Measurements from ENCODE around the gene HOXD10.

The HOXD10 gene

DNA sequence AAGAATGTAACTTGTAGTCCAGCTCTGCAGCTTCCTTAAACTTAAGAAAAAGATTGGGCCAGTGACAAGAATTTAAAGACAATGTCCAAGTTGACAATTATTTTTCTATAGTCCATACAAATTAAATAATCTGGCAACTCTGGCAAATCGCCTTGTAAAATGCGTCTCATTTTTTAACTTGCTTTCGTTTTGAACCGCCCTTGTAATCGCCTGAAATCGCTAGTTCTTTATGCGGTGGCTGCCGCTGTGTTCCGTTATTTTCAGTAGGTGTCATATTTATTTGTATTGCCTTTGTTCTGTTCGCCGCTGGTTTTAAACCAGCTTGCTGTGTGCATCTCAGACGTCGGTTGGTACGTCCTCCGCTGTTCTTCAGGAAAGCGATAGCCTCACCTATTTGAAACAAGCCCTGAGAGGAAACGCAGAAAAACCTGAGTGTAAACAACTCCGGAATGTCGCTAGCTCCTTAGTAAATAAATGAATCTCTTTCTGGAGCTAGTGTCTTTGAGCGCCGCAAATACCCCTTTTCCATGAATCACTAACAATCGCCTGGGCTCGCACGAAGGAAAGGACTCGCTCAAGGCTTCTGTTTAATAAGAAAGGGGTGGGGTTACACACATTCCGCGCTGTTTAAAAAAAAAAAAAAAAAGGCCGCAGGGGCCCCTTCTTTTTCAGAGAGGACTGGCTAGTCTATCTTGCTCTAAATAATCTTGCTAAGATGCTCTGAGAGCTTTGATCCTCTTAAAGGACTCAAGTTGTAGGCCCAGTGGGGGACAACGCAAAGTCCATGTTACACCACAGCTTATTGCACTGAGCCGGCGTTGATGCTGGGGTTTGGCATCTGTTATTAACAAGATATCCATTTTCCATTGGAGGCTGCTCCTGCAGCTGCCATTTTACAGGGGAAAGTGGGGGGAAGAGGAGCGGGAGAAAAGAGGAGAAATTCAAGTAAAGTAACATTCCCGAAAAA is 15.9 kb downstream of the HOXD10 start:
- no peak overlapping the region for H3K4me3 ChIP-seq (ENCODE audit: low read length)
- TF ChIP-seq, protein P1, sequence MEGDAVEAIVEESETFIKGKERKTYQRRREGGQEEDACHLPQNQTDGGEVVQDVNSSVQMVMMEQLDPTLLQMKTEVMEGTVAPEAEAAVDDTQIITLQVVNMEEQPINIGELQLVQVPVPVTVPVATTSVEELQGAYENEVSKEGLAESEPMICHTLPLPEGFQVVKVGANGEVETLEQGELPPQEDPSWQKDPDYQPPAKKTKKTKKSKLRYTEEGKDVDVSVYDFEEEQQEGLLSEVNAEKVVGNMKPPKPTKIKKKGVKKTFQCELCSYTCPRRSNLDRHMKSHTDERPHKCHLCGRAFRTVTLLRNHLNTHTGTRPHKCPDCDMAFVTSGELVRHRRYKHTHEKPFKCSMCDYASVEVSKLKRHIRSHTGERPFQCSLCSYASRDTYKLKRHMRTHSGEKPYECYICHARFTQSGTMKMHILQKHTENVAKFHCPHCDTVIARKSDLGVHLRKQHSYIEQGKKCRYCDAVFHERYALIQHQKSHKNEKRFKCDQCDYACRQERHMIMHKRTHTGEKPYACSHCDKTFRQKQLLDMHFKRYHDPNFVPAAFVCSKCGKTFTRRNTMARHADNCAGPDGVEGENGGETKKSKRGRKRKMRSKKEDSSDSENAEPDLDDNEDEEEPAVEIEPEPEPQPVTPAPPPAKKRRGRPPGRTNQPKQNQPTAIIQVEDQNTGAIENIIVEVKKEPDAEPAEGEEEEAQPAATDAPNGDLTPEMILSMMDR (IDR thresholded peaks at IDR 0.05; ENCODE audit: insufficient read depth, low read depth, low read length, missing control alignments): no peak
- no peak for DNase-seq (ENCODE audit: low read depth)

- TF ChIP-seq, protein P1 (IDR thresholded peaks at IDR 0.05; ENCODE audit: insufficient read depth, low read depth, low read length, missing control alignments): no peak
- no peak for DNase-seq (ENCODE audit: low read depth)
- no peak overlapping the region for H3K4me3 ChIP-seq (ENCODE audit: low read length)
Measured at GRCh38 chr2:176133389-176133788, 16.8 kb downstream of the HOXD10 start.

DNA sequence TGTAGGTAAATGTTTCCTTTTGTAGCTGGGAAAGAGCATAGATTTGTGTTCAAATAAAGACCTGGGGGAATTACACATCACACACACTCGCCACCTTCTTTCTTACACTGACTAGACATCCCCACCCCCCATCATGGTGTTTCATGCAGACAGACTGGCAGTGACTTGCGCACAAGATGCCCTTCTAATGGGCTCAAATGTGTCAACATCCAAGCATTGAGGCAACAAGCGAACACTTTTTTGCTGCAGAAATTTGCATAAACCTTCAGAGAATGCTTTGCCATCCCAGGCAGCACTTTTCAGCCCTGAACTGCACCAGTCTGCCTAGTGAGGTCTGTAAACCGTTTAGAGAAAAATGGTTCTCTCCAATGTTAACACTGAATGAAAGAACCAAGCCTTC is 17.5 kb downstream of the HOXD10 start:
- TF ChIP-seq, protein P1 (IDR thresholded peaks at IDR 0.05; ENCODE audit: insufficient read depth, low read depth, low read length, missing control alignments): no peak

DNA sequence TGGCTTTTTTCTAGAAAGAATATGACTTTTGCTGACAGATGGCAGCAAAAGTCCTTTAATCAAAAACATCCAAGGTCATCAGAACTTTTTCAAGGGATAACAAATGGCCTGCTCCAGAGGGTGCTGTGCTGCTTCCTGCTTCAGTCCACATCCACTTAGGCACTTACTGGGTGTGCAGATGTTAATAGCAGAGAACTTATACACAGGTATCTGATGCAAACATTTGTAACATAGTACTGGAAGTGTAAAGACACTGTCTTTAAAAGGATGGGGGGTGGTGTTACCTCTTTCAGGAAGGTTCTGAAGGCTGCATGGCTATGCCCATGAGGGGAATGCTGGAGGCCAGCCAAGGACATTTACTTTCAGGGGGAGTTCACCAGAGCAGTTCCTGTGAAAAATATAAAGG is 18.5 kb downstream of the HOXD10 start:
- DNase-seq (ENCODE audit: low read depth): no peak
- TF ChIP-seq, protein P1 (IDR thresholded peaks at IDR 0.05; ENCODE audit: insufficient read depth, low read depth, low read length, missing control alignments): no peak
- H3K4me3 ChIP-seq (ENCODE audit: low read length): no peak overlapping the region

More for the DNA sequence above, 17.5 kb downstream of the HOXD10 start:
- DNase-seq (ENCODE audit: low read depth): no peak
- H3K4me3 ChIP-seq (ENCODE audit: low read length): no peak overlapping the region

GRCh38 chr2:176136374-176137251 is 20.0 kb downstream of the HOXD10 start:
- peak; percentile 14 for DNase-seq (ENCODE audit: low read depth)

DNA sequence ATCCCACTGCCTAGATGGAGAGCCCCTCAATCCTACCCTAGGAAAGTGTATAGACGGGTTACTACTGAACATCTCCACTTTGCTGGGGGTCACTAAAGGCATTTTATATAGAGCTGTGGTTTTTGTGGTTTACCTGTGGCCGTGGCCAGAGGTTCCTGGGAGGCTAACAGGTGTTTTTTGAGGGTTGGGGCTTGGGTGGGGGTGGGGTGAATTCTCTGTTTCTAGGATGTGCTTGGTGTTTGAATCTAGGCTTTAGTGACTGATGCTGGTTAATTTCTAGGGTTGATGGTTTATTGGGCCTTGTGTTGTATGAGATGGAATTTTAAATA is 20.6 kb downstream of the HOXD10 start:
- no peak for DNase-seq (ENCODE audit: low read depth)
- TF ChIP-seq, protein P1 (IDR thresholded peaks at IDR 0.05; ENCODE audit: insufficient read depth, low read depth, low read length, missing control alignments): no peak
- H3K4me3 ChIP-seq (ENCODE audit: low read length): no peak overlapping the region

More at GRCh38 chr2:176136374-176137251, 20.0 kb downstream of the HOXD10 start:
- H3K4me3 ChIP-seq (ENCODE audit: low read length): no peak overlapping the region
- TF ChIP-seq, protein P1 (IDR thresholded peaks at IDR 0.05; ENCODE audit: insufficient read depth, low read depth, low read length, missing control alignments): no peak

Data from epithelial cell of esophagus (primary cell).